IMR-90 (cell line): Measurements from ENCODE around the gene LAMA5. TPM values are rescaled to one million over a fixed set of nuclear protein-coding genes. Genes with fewer than 3 reads are reported as not detected.
A peak's percentile ranks its signal among the peaks of the same experiment; 100 is the strongest.

Source experiments
- ATAC-seq: fragments of 200-7000 bp; cut with Tn5 transposase; 2 replicates; pipeline ENCODE4 v1.9.1; 2020; ENCODE audit warnings: low read depth, mild to moderate bottlenecking, moderate library complexity
- BruUV-seq: library from RNA; stranded (reverse); fragments of 400-500 nt; replicated peaks from 2 replicates; lab custom pipeline; 2021; lab: Mats Ljungman, UMichigan
- CTCF ChIA-PET: fragments of 300-600 bp; formaldehyde crosslinking; extraction: SDS; loops from one replicate; lab custom pipeline; 2021; ENCODE audit warnings: antibody characterized with exemption; lab: Yijun Ruan, JAX
- POLR2A ChIA-PET: fragments of 300-600 bp; sonication (Branson Sonifier 250); formaldehyde crosslinking; loops from one replicate; lab custom pipeline; 2022; ENCODE audit warnings: antibody characterized with exemption; ENCODE audit not compliant: unreplicated experiment; lab: Charles Lee
- DNase-seq: peaks from one replicate; pipeline ENCODE4 v3.0.0; 2013
- H2AFZ ChIP-seq: replicated peaks from 2 replicates; pipeline ENCODE3; 2013; ENCODE audit warnings: low read length, mild to moderate bottlenecking; ENCODE audit not compliant: poor library complexity
- H2AK5ac ChIP-seq: 2 replicates; pipeline ENCODE4 v1.6.1; 2013; ENCODE audit warnings: low read depth, low read length, inconsistent platforms
- H2AK9ac ChIP-seq: replicated peaks from 2 replicates; pipeline ENCODE3; 2013; ENCODE audit warnings: mild to moderate bottlenecking, low read depth, low read length, moderate library complexity; ENCODE audit not compliant: poor library complexity
- H2BK120ac ChIP-seq: 2 replicates; pipeline ENCODE4 v1.6.1; 2013; ENCODE audit warnings: low read depth, low read length, inconsistent platforms
- H2BK15ac ChIP-seq: 3 replicates; pipeline ENCODE4 v1.6.1; 2013; ENCODE audit warnings: low read depth, low read length, inconsistent platforms
- H2BK20ac ChIP-seq: 2 replicates; pipeline ENCODE4 v1.6.1; 2013; ENCODE audit warnings: low read depth, mild to moderate bottlenecking, inconsistent platforms, low read length, moderate library complexity
- H2BK5ac ChIP-seq: 2 replicates; pipeline ENCODE4 v1.6.1; 2013; ENCODE audit warnings: mild to moderate bottlenecking, low read depth, low read length, inconsistent platforms; ENCODE audit not compliant: poor library complexity, severe bottlenecking
- H3K14ac ChIP-seq: replicated peaks from 2 replicates; pipeline ENCODE4 v1.6.1; 2013; ENCODE audit warnings: low read depth, low read length, inconsistent platforms
- H3K18ac ChIP-seq: 2 replicates; pipeline ENCODE4 v1.6.1; 2013; ENCODE audit warnings: low read depth, low read length, control low read depth
- H3K23ac ChIP-seq: 2 replicates; pipeline ENCODE4 v1.6.1; 2013; ENCODE audit warnings: low read depth, low read length, inconsistent platforms
- H3K27ac ChIP-seq: 2 replicates; pipeline ENCODE4 v1.5.1; 2013; ENCODE audit warnings: mild to moderate bottlenecking, control low read depth, low read length; ENCODE audit not compliant: insufficient read depth
- H3K27me3 ChIP-seq: 2 replicates; pipeline ENCODE4 v1.6.1; 2013; ENCODE audit warnings: low read length; ENCODE audit not compliant: control insufficient read depth, insufficient read depth
- H3K36me3 ChIP-seq: 2 replicates; pipeline ENCODE4 v1.6.1; 2013; ENCODE audit warnings: low read length, mixed read lengths; ENCODE audit not compliant: control insufficient read depth, insufficient read depth
- H3K4ac ChIP-seq: 2 replicates; pipeline ENCODE4 v1.6.1; 2013; ENCODE audit warnings: low read depth, low read length, inconsistent platforms
- H3K4me1 ChIP-seq: 2 replicates; pipeline ENCODE4 v1.6.1; 2013; ENCODE audit warnings: low read length, mixed read lengths; ENCODE audit not compliant: control insufficient read depth, insufficient read depth
- H3K4me2 ChIP-seq: 2 replicates; pipeline ENCODE4 v1.6.1; 2013; ENCODE audit warnings: low read depth, mild to moderate bottlenecking, control low read depth, low read length, moderate library complexity
- H3K4me3 ChIP-seq: 2 replicates; pipeline ENCODE4 v1.5.1; 2013; ENCODE audit warnings: low read depth, mild to moderate bottlenecking, control low read depth, low read length, moderate library complexity; ENCODE audit not compliant: insufficient read depth
- H3K56ac ChIP-seq: 2 replicates; pipeline ENCODE4 v1.6.1; 2013; ENCODE audit warnings: low read length, inconsistent platforms; ENCODE audit not compliant: insufficient read depth; ENCODE audit errors: extremely low read depth
- H3K79me1 ChIP-seq, 2 experiments: 2 replicates each; pipeline ENCODE4 v1.6.1; 2013; ENCODE audit warnings: low read length in 2 of 2, inconsistent platforms in 1 of 2, low read depth in 1 of 2
- H3K9ac ChIP-seq: 2 replicates; pipeline ENCODE4 v1.6.1; 2013; ENCODE audit warnings: low read depth, low read length, control low read depth
- H3K9me1 ChIP-seq: 2 replicates; pipeline ENCODE4 v1.6.1; 2013; ENCODE audit warnings: low read length, inconsistent platforms; ENCODE audit not compliant: insufficient read depth
- H3K9me3 ChIP-seq: 2 replicates; pipeline ENCODE4 v1.6.1; 2013; ENCODE audit warnings: low read length; ENCODE audit not compliant: control insufficient read depth, insufficient read depth
- H4K20me1 ChIP-seq: 2 replicates; pipeline ENCODE4 v1.6.1; 2013; ENCODE audit warnings: low read length, inconsistent platforms; ENCODE audit not compliant: insufficient read depth
- H4K5ac ChIP-seq: 2 replicates; pipeline ENCODE4 v1.6.1; 2013; ENCODE audit warnings: mild to moderate bottlenecking, low read depth, low read length, control low read depth
- H4K8ac ChIP-seq, 2 experiments: 2 replicates each; pipeline ENCODE4 v1.6.1; 2013; ENCODE audit warnings: low read depth in 2 of 2, low read length in 2 of 2, control low read depth in 1 of 2, inconsistent platforms in 1 of 2
- H4K91ac ChIP-seq: 2 replicates; pipeline ENCODE4 v1.6.1; 2013; ENCODE audit warnings: low read depth, low read length, inconsistent platforms; ENCODE audit not compliant: insufficient read depth
- CEBPB ChIP-seq: IDR thresholded peaks from 2 replicates; pipeline ENCODE4 v1.6.1; 2012; ENCODE audit warnings: low read depth, low read length, improper control_type of control experiment
- MXI1 ChIP-seq: IDR thresholded peaks from 2 replicates; pipeline ENCODE4 v1.6.1; 2012; ENCODE audit warnings: low read depth, mild to moderate bottlenecking, low read length, moderate library complexity, borderline replicate concordance
- NFE2L2 ChIP-seq: fragments of 150-350 bp; IDR thresholded peaks from 2 replicates; pipeline ENCODE4 v1.6.1; 2016; ENCODE audit warnings: low read depth, mild to moderate bottlenecking, low read length
- RAD21 ChIP-seq: IDR thresholded peaks from 2 replicates; pipeline ENCODE4 v1.6.1; 2012; ENCODE audit warnings: low read length, improper control_type of control experiment
- SMC3 ChIP-seq: fragments of 150-350 bp; IDR thresholded peaks from 2 replicates; pipeline ENCODE4 v1.6.1; 2016; ENCODE audit warnings: low read depth, mild to moderate bottlenecking, antibody characterized with exemption, low read length, moderate library complexity
- USF2 ChIP-seq: fragments of 150-350 bp; IDR thresholded peaks from 2 replicates; pipeline ENCODE4 v1.6.1; 2017; ENCODE audit warnings: mild to moderate bottlenecking, antibody characterized with exemption, low read length, low read depth
- WGBS, 2 experiments: methylation state at CpG; one replicate each; pipeline versions ENCODE4 v1.1.5 to v1.1.7; 2013; ENCODE audit warnings: missing lambda C conversion rate in 2 of 2; ENCODE audit not compliant: insufficient read length in 1 of 2; ENCODE audit errors: extremely low coverage in 2 of 2; 5-methylcytosine and 5-hydroxymethylcytosine counted together
- dilution Hi-C: fragments of 300-500 bp; cut with HindIII; formaldehyde crosslinking; loops from one replicate; pipeline ENCODE4 v1.14.3; 2018; ENCODE audit warnings: low sequenced_read_pairs; ENCODE audit not compliant: unreplicated experiment
- in situ Hi-C: fragments of 300-500 bp; cut with MboI; formaldehyde crosslinking; loops from 3 replicates; pipeline ENCODE4 v1.14.3; 2019; ENCODE audit warnings: low sequenced_read_pairs, inconsistent platforms, mixed read lengths
- intact Hi-C: fragments of 100-400 bp; cut with micrococcal nuclease; formaldehyde crosslinking; loops from 2 replicates; pipeline ENCODE4 v1.10.0; 2022
- polyA plus RNA-seq, 3 experiments: library from polyadenylated mRNA; depleted of rRNA; stranded (reverse); fragments of >200 nt; gene quantifications; 2 replicates each; pipeline ENCODE4 v1.2.3, GENCODE V29; 2012; ENCODE audit warnings: low replicate concordance in 1 of 3
- total RNA-seq: library from RNA; depleted of rRNA; stranded (reverse); fragments of >200 nt; gene quantifications from 2 replicates; pipeline ENCODE4 v1.2.3, GENCODE V29; 2012
- TF ChIP-seq, protein P1 (sequence below): conservative IDR thresholded peaks from 2 replicates; pipeline ENCODE4 v1.5.1; 2012; ENCODE audit warnings: mild to moderate bottlenecking, low read depth, low read length, improper control_type of control experiment

Gene LAMA5
- total and polyA plus RNA-seq, 2 of the 4 experiments (the other 2 are of a cell fraction), result 0.90 to 7.3 TPM

- TF ChIP-seq USF2 (peak; percentile 4; the same call in 1 of the 2 replicates), NFE2L2 (no peak)
Measured at GRCh38 chr20:62405108-62405980, 38.2 kb upstream of the LAMA5 start (continued).

- H3K79me1 ChIP-seq, result peaks cover 10 to 17% of the 10 kb centered on the region in 2 experiments; a peak in 2 of 4 replicates
- H3K36me3 ChIP-seq, result peaks cover 1% of the 10 kb centered on the region; the same call in 1 of the 2 replicates
- no peak overlapping the region for H3K9ac ChIP-seq
- no peak overlapping the region for H4K91ac ChIP-seq
- no peak overlapping the region for H2BK15ac ChIP-seq
- H2BK120ac ChIP-seq, result no peak overlapping the region
- no peak overlapping the region for H3K23ac ChIP-seq
- H3K27me3 ChIP-seq, result peaks cover 3% of the 10 kb centered on the region; the same call in 1 of the 2 replicates
- H4K5ac ChIP-seq, result no peak overlapping the region
- no peak overlapping the region for H3K4ac ChIP-seq
- no peak overlapping the region for H3K14ac ChIP-seq
- peaks cover 8% of the 10 kb centered on the region; the same call in 1 of the 2 replicates for H4K20me1 ChIP-seq
- peak overlapping the region; percentile 35 for H2AFZ ChIP-seq
- POLR2A ChIA-PET, result no interaction called here
- CTCF ChIA-PET, result no interaction called here
- H2AK5ac ChIP-seq, result no peak overlapping the region
- no peaks in the 10 kb centered on the region for H3K9me3 ChIP-seq
- intact Hi-C loops, result loop anchor here (1.0 kb wide), 1 partner anchor 102 kb away; the partner anchor contains the start of gene ADRM1
- no peak overlapping the region for H3K27ac ChIP-seq
- no peak overlapping the region for H2BK20ac ChIP-seq
- TF ChIP-seq SMC3 (no peak), NFE2L2 (no peak), MXI1 (no peak), RAD21 (no peak), CEBPB (no peak), USF2 (no peak)
- TF ChIP-seq, protein P1, sequence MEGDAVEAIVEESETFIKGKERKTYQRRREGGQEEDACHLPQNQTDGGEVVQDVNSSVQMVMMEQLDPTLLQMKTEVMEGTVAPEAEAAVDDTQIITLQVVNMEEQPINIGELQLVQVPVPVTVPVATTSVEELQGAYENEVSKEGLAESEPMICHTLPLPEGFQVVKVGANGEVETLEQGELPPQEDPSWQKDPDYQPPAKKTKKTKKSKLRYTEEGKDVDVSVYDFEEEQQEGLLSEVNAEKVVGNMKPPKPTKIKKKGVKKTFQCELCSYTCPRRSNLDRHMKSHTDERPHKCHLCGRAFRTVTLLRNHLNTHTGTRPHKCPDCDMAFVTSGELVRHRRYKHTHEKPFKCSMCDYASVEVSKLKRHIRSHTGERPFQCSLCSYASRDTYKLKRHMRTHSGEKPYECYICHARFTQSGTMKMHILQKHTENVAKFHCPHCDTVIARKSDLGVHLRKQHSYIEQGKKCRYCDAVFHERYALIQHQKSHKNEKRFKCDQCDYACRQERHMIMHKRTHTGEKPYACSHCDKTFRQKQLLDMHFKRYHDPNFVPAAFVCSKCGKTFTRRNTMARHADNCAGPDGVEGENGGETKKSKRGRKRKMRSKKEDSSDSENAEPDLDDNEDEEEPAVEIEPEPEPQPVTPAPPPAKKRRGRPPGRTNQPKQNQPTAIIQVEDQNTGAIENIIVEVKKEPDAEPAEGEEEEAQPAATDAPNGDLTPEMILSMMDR, result no peak
- H3K18ac ChIP-seq, result no peak overlapping the region
- dilution Hi-C loops, result no loop called here
- H3K4me2 ChIP-seq, result no peak overlapping the region
- no peaks in the 10 kb centered on the region for H3K9me1 ChIP-seq
- H3K56ac ChIP-seq, result no peak overlapping the region
- no peak overlapping the region for H2AK9ac ChIP-seq
- no peak overlapping the region for H4K8ac ChIP-seq
- no peak overlapping the region for H2BK5ac ChIP-seq
- no peak for DNase-seq
- ATAC-seq, result no peak
- peaks cover 6% of the 10 kb centered on the region; the same call in 1 of the 2 replicates for H3K4me1 ChIP-seq
- WGBS, 2 experiments, result no CpG with 5 or more reads among the region's 12 CpGs
- no TSS peak for BruUV-seq
- in situ Hi-C loops, result no loop called here
- H3K4me3 ChIP-seq, result no peak overlapping the region
Measured at GRCh38 chr20:62404761-62405107, 37.6 kb upstream of the LAMA5 start.
